Measurements from ENCODE around the gene ALKBH3.

ALKBH3 gene

DNA sequence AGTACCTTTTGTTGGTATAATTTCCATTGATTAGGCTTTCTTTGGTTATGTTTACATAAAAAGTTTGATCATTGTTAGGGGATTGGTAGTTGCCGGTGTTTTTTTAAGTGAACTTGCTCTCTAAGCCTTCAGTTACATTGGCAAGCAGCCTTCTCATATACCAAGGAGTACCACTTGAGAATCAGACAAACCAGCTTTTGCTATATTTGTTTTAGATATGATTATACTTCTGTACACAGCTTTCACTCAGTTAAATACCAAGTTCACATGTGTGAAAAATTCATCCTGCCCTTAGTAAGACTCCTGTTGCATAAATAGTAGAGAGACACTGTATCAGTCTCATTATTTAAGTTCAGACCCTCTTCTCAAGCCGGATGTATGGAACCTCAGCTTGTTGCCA is 22.4 kb downstream of the ALKBH3 start:
- DNase-seq (ENCODE audit: low read depth), result no peak
- TF ChIP-seq, protein P1, sequence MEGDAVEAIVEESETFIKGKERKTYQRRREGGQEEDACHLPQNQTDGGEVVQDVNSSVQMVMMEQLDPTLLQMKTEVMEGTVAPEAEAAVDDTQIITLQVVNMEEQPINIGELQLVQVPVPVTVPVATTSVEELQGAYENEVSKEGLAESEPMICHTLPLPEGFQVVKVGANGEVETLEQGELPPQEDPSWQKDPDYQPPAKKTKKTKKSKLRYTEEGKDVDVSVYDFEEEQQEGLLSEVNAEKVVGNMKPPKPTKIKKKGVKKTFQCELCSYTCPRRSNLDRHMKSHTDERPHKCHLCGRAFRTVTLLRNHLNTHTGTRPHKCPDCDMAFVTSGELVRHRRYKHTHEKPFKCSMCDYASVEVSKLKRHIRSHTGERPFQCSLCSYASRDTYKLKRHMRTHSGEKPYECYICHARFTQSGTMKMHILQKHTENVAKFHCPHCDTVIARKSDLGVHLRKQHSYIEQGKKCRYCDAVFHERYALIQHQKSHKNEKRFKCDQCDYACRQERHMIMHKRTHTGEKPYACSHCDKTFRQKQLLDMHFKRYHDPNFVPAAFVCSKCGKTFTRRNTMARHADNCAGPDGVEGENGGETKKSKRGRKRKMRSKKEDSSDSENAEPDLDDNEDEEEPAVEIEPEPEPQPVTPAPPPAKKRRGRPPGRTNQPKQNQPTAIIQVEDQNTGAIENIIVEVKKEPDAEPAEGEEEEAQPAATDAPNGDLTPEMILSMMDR (IDR thresholded peaks at IDR 0.05; ENCODE audit: insufficient read depth, low read depth, low read length, missing control alignments), result no peak
- H3K4me3 ChIP-seq (ENCODE audit: low read length), result no peak overlapping the region

DNA sequence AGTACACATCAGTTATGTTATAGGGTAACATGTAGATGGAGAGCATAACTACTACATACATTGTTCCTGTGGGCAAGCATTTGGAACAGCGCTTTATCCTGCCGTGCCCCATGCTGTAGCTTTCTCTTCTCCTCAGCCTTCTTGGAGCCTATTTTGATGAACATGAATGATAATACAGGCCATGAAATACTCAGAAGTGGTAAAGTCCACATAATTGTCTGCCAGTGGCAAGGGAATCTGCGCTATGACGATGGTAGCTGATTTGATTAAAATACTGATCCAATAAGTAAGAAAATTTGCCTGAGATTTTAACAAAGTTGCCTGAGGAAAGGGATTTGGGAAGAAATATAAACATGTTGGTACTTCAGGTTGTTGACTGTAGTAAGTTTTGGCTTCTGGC is 23.3 kb downstream of the ALKBH3 start:
- TF ChIP-seq, protein P1 (IDR thresholded peaks at IDR 0.05; ENCODE audit: insufficient read depth, low read depth, low read length, missing control alignments), result no peak
- H3K4me3 ChIP-seq (ENCODE audit: low read length), result no peak overlapping the region
- DNase-seq (ENCODE audit: low read depth), result no peak

DNA sequence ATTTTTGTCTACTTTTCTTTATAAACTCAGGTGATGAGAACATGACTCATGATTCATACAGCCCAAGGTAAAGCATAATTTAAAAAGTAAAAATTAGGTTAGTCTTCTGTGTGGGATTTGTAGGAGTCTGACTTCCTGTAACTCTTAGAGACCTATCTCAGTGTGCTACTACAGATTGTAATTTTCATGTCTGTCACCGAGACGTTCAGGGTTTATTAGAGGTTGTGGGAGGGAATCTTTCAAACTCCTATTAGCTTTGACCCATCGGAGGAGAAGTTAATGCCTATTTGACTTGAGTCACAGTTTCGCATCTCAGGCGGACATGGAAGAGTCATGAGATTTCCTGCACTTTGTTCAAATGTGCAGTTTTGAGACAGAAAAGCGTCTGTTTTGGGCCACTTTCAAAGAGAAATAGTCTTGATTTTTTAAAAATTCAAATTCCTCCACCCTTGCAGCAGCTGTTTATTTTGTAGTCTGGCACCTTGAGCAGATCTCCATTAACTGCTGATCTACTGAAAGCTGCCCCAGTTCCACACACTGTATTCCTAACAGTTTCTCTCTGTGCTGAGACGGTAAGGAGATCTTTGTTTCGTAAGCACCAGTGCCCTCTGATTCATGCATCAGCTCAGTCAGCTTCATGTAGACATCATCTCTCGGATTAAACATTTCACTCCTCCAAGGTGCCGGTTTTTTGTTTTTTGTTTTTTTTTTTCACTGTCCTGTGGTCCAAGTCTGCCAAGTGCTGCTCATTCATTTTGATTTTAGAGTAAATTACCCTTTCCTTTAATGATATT is 24.3 kb downstream of the ALKBH3 start:
- TF ChIP-seq, protein P1 (IDR thresholded peaks at IDR 0.05; ENCODE audit: insufficient read depth, low read depth, low read length, missing control alignments), result no peak
- no peak overlapping the region for H3K4me3 ChIP-seq (ENCODE audit: low read length)
- peak; percentile 90 for DNase-seq (ENCODE audit: low read depth)

DNA sequence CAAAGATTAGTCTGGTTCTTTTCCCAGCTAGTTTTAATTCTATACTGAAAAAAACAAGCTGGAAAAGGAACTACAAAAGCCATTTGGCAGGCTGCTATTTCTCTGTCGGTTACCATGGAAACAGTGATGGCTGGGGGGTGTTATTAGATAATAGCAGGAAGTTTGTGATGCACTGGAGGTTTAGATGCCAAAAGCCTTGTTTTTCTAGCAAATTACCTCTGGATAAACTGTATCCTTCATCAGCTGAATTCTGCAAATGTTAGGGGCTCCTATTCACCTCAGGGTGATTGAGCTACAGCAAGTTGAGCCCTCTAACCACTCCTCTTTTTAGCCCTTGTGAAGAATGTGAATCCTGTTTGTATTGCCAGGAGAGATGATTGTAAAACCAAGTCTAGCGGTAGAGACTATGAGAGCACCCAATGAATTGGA is 25.2 kb downstream of the ALKBH3 start:
- no peak for DNase-seq (ENCODE audit: low read depth)
- no peak overlapping the region for H3K4me3 ChIP-seq (ENCODE audit: low read length)
- TF ChIP-seq, protein P1 (IDR thresholded peaks at IDR 0.05; ENCODE audit: insufficient read depth, low read depth, low read length, missing control alignments), result no peak

DNA sequence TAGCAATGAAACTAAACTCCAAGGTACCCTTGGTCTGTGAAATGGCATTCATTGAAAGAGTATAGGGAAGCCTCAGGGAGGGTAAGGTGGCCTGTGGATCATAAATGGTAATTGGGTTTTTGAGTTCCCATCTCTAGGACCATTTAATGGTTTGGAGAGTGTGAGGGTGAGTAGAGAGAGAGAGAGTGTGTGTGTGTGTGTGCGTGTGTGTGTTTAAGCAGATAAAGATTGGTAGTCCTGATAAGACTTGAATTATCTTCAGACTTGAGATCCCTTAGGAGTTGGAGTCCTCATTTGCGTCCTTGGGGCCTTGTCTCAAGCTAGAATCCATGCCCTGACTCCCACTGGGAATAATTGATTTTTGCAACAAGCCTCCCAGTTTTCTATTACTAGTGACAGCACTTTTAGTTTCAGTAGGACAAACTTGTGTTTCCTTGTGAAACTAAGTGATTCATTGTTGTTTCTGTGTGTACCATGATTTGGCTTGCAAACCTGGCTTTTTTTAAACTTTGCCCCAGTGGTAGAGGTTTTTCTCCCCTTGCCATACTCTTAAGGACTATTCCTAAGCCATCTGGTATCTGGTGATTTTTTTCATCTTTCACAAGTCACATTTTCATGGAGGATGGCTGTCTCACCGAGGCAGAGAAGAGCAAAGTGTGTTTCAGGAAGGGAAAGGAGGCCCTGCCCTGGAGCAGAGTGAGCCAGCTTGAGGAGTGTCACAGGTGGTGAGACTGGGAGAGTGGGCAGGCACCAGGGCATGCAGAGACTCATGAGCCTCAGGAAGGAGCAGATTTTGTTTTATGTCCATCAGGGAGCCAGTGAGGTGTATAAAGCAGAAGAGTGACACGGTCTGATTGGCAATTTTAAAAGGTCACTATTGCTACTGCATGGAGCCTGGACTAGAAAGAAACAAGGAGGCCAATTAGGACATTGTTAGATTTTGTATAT is 26.7 kb downstream of the ALKBH3 start:
- DNase-seq (ENCODE audit: low read depth), result peak; percentile 84
- H3K4me3 ChIP-seq (ENCODE audit: low read length), result no peak overlapping the region
- TF ChIP-seq, protein P1 (IDR thresholded peaks at IDR 0.05; ENCODE audit: insufficient read depth, low read depth, low read length, missing control alignments), result no peak

DNA sequence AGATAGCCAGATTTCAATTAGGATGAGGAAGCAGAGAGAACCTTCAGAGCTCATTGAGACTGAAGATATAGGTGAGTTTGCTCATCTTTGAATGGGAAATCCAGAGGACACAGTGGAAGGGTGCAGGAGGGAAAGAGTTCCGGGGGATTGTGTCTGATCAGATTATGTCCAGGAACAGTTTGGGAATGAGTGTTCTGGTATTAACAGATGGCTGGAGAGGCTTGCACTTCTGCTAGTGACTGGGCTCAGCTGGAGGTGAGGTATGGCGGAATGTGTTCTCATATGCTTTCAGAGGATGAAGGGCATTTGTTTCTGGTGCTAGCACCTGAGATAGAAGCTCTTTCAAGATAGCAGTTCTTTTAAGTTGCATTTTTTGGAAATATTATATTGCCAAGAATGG is 27.6 kb downstream of the ALKBH3 start:
- no peak for DNase-seq (ENCODE audit: low read depth)
- no peak overlapping the region for H3K4me3 ChIP-seq (ENCODE audit: low read length)
- TF ChIP-seq, protein P1 (IDR thresholded peaks at IDR 0.05; ENCODE audit: insufficient read depth, low read depth, low read length, missing control alignments), result no peak

Data from epithelial cell of esophagus (primary cell).